Neuronal stem cell (in vitro differentiated cells): ENCODE results near the gene RAB11FIP4.

Experiments used
- DNase-seq: peaks from one replicate; pipeline ENCODE4 v3.0.0-alpha.2; 2013; ENCODE audit warnings: low spot score
- H2AFZ ChIP-seq: one replicate; pipeline ENCODE4 v1.6.1; 2013; ENCODE audit warnings: mild to moderate bottlenecking, low read length, inconsistent platforms
- H2AK5ac ChIP-seq: 2 replicates; pipeline ENCODE4 v1.6.1; 2013; ENCODE audit warnings: low read depth, mild to moderate bottlenecking, inconsistent platforms, low read length, moderate library complexity, mixed read lengths
- H2BK120ac ChIP-seq: 2 replicates; pipeline ENCODE4 v1.6.1; 2013; ENCODE audit warnings: low read depth, mild to moderate bottlenecking, inconsistent platforms, low read length, moderate library complexity, mixed read lengths
- H2BK12ac ChIP-seq: one replicate; pipeline ENCODE4 v1.6.1; 2013; ENCODE audit warnings: low read length, inconsistent platforms
- H2BK15ac ChIP-seq: 2 replicates; pipeline ENCODE4 v1.6.1; 2013; ENCODE audit warnings: mild to moderate bottlenecking, low read length, inconsistent platforms, mixed read lengths
- H2BK5ac ChIP-seq: one replicate; pipeline ENCODE4 v1.6.1; 2013; ENCODE audit warnings: inconsistent platforms, mild to moderate bottlenecking, low read length, moderate library complexity
- H3K14ac ChIP-seq: one replicate; pipeline ENCODE4 v1.6.1; 2013; ENCODE audit warnings: low read length, inconsistent platforms
- H3K18ac ChIP-seq: 2 replicates; pipeline ENCODE4 v1.6.1; 2013; ENCODE audit warnings: low read length, inconsistent platforms
- H3K23ac ChIP-seq: 2 replicates; pipeline ENCODE4 v1.6.1; 2013; ENCODE audit warnings: low read depth, mild to moderate bottlenecking, mixed read lengths, low read length, inconsistent platforms; ENCODE audit not compliant: poor library complexity
- H3K27ac ChIP-seq: replicated peaks from 3 replicates; pipeline ENCODE4 v1.5.1; 2013; ENCODE audit warnings: low read length, inconsistent platforms
- H3K27me3 ChIP-seq, 3 experiments: 2 replicates each; pipeline ENCODE4 v1.6.1; 2013; ENCODE audit warnings: low read length in 3 of 3, mild to moderate bottlenecking in 2 of 3, inconsistent platforms in 1 of 3, low read depth in 1 of 3, mixed read lengths in 1 of 3, moderate library complexity in 1 of 3; ENCODE audit not compliant: control insufficient read depth in 3 of 3, insufficient read depth in 3 of 3
- H3K36me3 ChIP-seq, 2 donors: replicated peaks in 1 of 2; 2 replicates each; pipeline ENCODE4 v1.6.1; 2013; ENCODE audit warnings: low read length in 2 of 2; ENCODE audit not compliant: control insufficient read depth in 2 of 2, insufficient read depth in 2 of 2
- H3K4ac ChIP-seq: 2 replicates; pipeline ENCODE4 v1.6.1; 2013; ENCODE audit warnings: inconsistent platforms, mild to moderate bottlenecking, low read length, moderate library complexity
- H3K4me1 ChIP-seq, 2 donors: 1 replicate in 1 of 2; 2 replicates in 1 of 2; pipeline ENCODE4 v1.6.1; 2013; ENCODE audit warnings: low read length in 2 of 2, low read depth in 1 of 2; ENCODE audit not compliant: control insufficient read depth in 2 of 2, insufficient read depth in 1 of 2
- H3K4me2 ChIP-seq: one replicate; pipeline ENCODE4 v1.6.1; 2013; ENCODE audit warnings: mild to moderate bottlenecking, low read length, inconsistent platforms; ENCODE audit not compliant: insufficient read depth, poor library complexity, severe bottlenecking
- H3K4me3 ChIP-seq, 2 donors: 2 replicates each; pipeline ENCODE4 v1.5.1; 2013; ENCODE audit warnings: low read length in 2 of 2, mild to moderate bottlenecking in 2 of 2, inconsistent platforms in 1 of 2, moderate library complexity in 1 of 2
- H3K79me1 ChIP-seq: one replicate; pipeline ENCODE4 v1.6.1; 2013; ENCODE audit warnings: low read depth, mild to moderate bottlenecking, inconsistent platforms, low read length, moderate library complexity
- H3K9ac ChIP-seq: one replicate; pipeline ENCODE4 v1.6.1; 2013; ENCODE audit warnings: mild to moderate bottlenecking, low read depth, low read length, inconsistent platforms; ENCODE audit not compliant: poor library complexity
- H3K9me3 ChIP-seq, 2 donors: replicated peaks in 1 of 2; 2 replicates each; pipeline versions ENCODE3 to v1.6.1; 2013; ENCODE audit warnings: low read length in 2 of 2, mild to moderate bottlenecking in 2 of 2, inconsistent platforms in 1 of 2, low read depth in 1 of 2, mixed read lengths in 1 of 2, moderate library complexity in 1 of 2; ENCODE audit not compliant: control insufficient read depth in 2 of 2, insufficient read depth in 1 of 2
- H4K8ac ChIP-seq: one replicate; pipeline ENCODE4 v1.6.1; 2013; ENCODE audit warnings: low read depth, mild to moderate bottlenecking, inconsistent platforms, low read length, moderate library complexity
- H4K91ac ChIP-seq: one replicate; pipeline ENCODE4 v1.6.1; 2013; ENCODE audit warnings: low read length, low read depth, mild to moderate bottlenecking, inconsistent platforms; ENCODE audit not compliant: poor library complexity
- WGBS, 2 donors: extraction: QIAGEN DNeasy Blood & Tissue Kit; methylation state at CpG; one replicate each; pipeline ENCODE4 v1.1.7; 2013; ENCODE audit warnings: missing lambda C conversion rate in 2 of 2, mixed read lengths in 1 of 2; ENCODE audit not compliant: insufficient read length in 2 of 2, insufficient replicate concordance in 1 of 2; ENCODE audit errors: extremely low coverage in 2 of 2; 5-methylcytosine and 5-hydroxymethylcytosine counted together

RAB11FIP4 gene

GRCh38 chr17:31486351-31487062, 95.0 kb downstream of the RAB11FIP4 start:
- DNase-seq: no peak
- no peak overlapping the region for H2BK12ac ChIP-seq
- H4K91ac ChIP-seq: no peak overlapping the region
- H2BK15ac ChIP-seq: no peak overlapping the region
- H3K9me3 ChIP-seq: peaks cover 0 to 2% of the 10 kb centered on the region in 2 donors
- H3K14ac ChIP-seq: no peak overlapping the region
- H3K27me3 ChIP-seq: peaks cover 4 to 75% (median 19%) of the 10 kb centered on the region in 3 experiments
- H2BK120ac ChIP-seq: no peak overlapping the region
- H3K4me1 ChIP-seq: peaks cover 8 to 16% of the 10 kb centered on the region in 2 donors
- peak overlapping the region; percentile 38 for H3K9ac ChIP-seq
- H3K27ac ChIP-seq: no peak overlapping the region
- no peak overlapping the region for H3K4ac ChIP-seq
- H2AK5ac ChIP-seq: peak overlapping the region; percentile 6
- no peak overlapping the region for H3K4me3 ChIP-seq
- peak overlapping the region; percentile 54 for H2BK5ac ChIP-seq
- H4K8ac ChIP-seq: no peak overlapping the region
- H3K23ac ChIP-seq: no peak overlapping the region
- no peaks in the 10 kb centered on the region for H3K36me3 ChIP-seq
- no peak overlapping the region for H2AFZ ChIP-seq
- WGBS, 2 donors: no CpG with 5 or more reads among the region's 9 CpGs
- H3K18ac ChIP-seq: peak overlapping the region; percentile 59
- H3K4me2 ChIP-seq: no peak overlapping the region
- no peaks in the 10 kb centered on the region for H3K79me1 ChIP-seq

- H3K14ac ChIP-seq: no peak overlapping the region
- H3K4me2 ChIP-seq: peak overlapping the region; percentile 96
- WGBS, 2 donors: no CpG with 5 or more reads among the region's 17 CpGs
- peak overlapping the region; percentile 56 for H2BK15ac ChIP-seq
- peaks cover 0 to 2% of the 10 kb centered on the region in 2 donors for H3K9me3 ChIP-seq
- H2BK120ac ChIP-seq: no peak overlapping the region
- H3K4me3 ChIP-seq: peak overlapping the region; percentile 49 to 79
- H3K4ac ChIP-seq: no peak overlapping the region
- no peaks in the 10 kb centered on the region for H3K79me1 ChIP-seq
- H3K27ac ChIP-seq: no peak overlapping the region
- peak overlapping the region; percentile 38 for H3K9ac ChIP-seq
- H3K36me3 ChIP-seq: no peaks in the 10 kb centered on the region
- peak overlapping the region; percentile 95 for H3K23ac ChIP-seq
- H2BK12ac ChIP-seq: no peak overlapping the region
- H2AFZ ChIP-seq: peak overlapping the region; percentile 85
- peaks cover 4 to 76% (median 19%) of the 10 kb centered on the region in 3 experiments for H3K27me3 ChIP-seq
- H2AK5ac ChIP-seq: peak overlapping the region; percentile 6
- H2BK5ac ChIP-seq: no peak overlapping the region
- DNase-seq: no peak
- H4K8ac ChIP-seq: no peak overlapping the region
- peak overlapping the region; percentile 67 for H3K18ac ChIP-seq
- no peak overlapping the region for H4K91ac ChIP-seq
- H3K4me1 ChIP-seq: peaks cover 8 to 16% of the 10 kb centered on the region in 2 donors
Measured at GRCh38 chr17:31487063-31487647, 95.7 kb downstream of the RAB11FIP4 start.

GRCh38 chr17:31487648-31488263, 96.3 kb downstream of the RAB11FIP4 start:
- H3K9ac ChIP-seq: peak overlapping the region; percentile 82
- peak overlapping the region; percentile 88 for H3K18ac ChIP-seq
- no CpG with 5 or more reads among the region's 83 CpGs for WGBS, 2 donors
- no peak overlapping the region for H2BK5ac ChIP-seq
- H3K14ac ChIP-seq: no peak overlapping the region
- no peak overlapping the region for H2BK120ac ChIP-seq
- DNase-seq: peak; percentile 79
- no peak overlapping the region for H4K8ac ChIP-seq
- no peak overlapping the region for H3K27ac ChIP-seq
- H3K4ac ChIP-seq: no peak overlapping the region
- H3K79me1 ChIP-seq: no peaks in the 10 kb centered on the region
- H3K9me3 ChIP-seq: peaks cover 0 to 2% of the 10 kb centered on the region in 2 donors
- peaks cover 8 to 16% of the 10 kb centered on the region in 2 donors for H3K4me1 ChIP-seq
- H3K4me2 ChIP-seq: peak overlapping the region; percentile 99
- H3K4me3 ChIP-seq: peak overlapping the region; percentile 49 to 90
- no peak overlapping the region for H4K91ac ChIP-seq
- peak overlapping the region; percentile 85 for H2AFZ ChIP-seq
- H2BK15ac ChIP-seq: peak overlapping the region; percentile 69
- H3K27me3 ChIP-seq: peaks cover 4 to 82% (median 19%) of the 10 kb centered on the region in 3 experiments
- H3K23ac ChIP-seq: peak overlapping the region; percentile 95
- H2BK12ac ChIP-seq: no peak overlapping the region
- no peak overlapping the region for H2AK5ac ChIP-seq
- no peaks in the 10 kb centered on the region for H3K36me3 ChIP-seq
